ENCODE results near the gene PAK4.

GRCh38 chr19:39129116-39129515, 3.5 kb downstream of the PAK4 start:
- no peak for TF ChIP-seq POLR2A (IDR thresholded peaks at IDR 0.05; ENCODE audit: low read depth, low read length)
- TF ChIP-seq TAF1 (IDR thresholded peaks at IDR 0.05; ENCODE audit: borderline replicate concordance, low read depth, low read length): no peak
